ENCODE results near the gene SLC25A22. TPM values are rescaled to one million over a fixed set of nuclear protein-coding genes. Genes with fewer than 3 reads are reported as not detected.

The SLC25A22 gene
- total and polyA plus RNA-seq, 10 of the 15 experiments (the other 5 are each of a cell fraction or from before 2014, with no cell fraction given) = 0.27 to 27.0 (median 8.2) TPM

- Histone ChIP-seq H3K27me3 (replicated peaks in 1 of 2; ENCODE audit: control insufficient read depth in 2 of 2, insufficient read depth in 2 of 2, low read length in 1 of 2) (no peaks in the 10 kb centered on the region), H3K9me3 (replicated peaks; ENCODE audit: control insufficient read depth, insufficient read depth, low read length) (no peaks in the 10 kb centered on the region), H2AFZ (ENCODE audit: control insufficient read depth, low read depth, low read length) (peak overlapping the region; percentile 100; the same call in 1 of the 2 replicates), H3K4me3 (peak overlapping the region; percentile 98), H3K9ac (ENCODE audit: control insufficient read depth, insufficient read depth, low read length) (peak overlapping the region; percentile 98), H3K36me3 (ENCODE audit: control insufficient read depth in 2 of 2, insufficient read depth in 2 of 2, low read length in 1 of 2) (peaks cover 8 to 26% of the 10 kb centered on the region in 2 experiments; a peak in 3 of 4 replicates), H3K4me1 (ENCODE audit: control insufficient read depth, insufficient read depth, low read length) (peaks cover 7% of the 10 kb centered on the region; the same call in 1 of the 2 replicates), H3K27ac (ENCODE audit: control insufficient read depth, insufficient read depth) (peak overlapping the region; percentile 99), H4K20me1 (ENCODE audit: control insufficient read depth, insufficient read depth) (peaks cover 8% of the 10 kb centered on the region; the same call in 1 of the 2 replicates), H3K4me2 (ENCODE audit: control insufficient read depth, insufficient read depth) (peak overlapping the region; percentile 78), H3K79me2 (ENCODE audit: control insufficient read depth, insufficient read depth, low read length) (peaks cover 38% of the 10 kb centered on the region)
- BruUV-seq (replicated peaks) = TSS peak; percentile 79
- 2% methylated on average over 49 of the region's 55 CpGs for WGBS (ENCODE audit: insufficient coverage, insufficient replicate concordance, low lambda C conversion rate, missing lambda C conversion rate)
- DNase-seq (ENCODE audit: low read depth, low spot score) (no peak), ATAC-seq (peak; percentile 9), FAIRE-seq (no peak)
- ChIA-PET SMC1A (ENCODE audit: uncharacterized antibody, unreplicated experiment) (interaction anchor here (1.3 to 1.9 kb wide), 2 partner anchors 9 to 10 kb away, joined by 4 to 5 read pairs; partner anchors contain the start of gene PNPLA2), RAD21 (ENCODE audit: unreplicated experiment) (interaction anchor here (0.7 to 1.7 kb wide), 4 partner anchors 9 to 33 kb away, joined by 3 to 13 read pairs (median 6); partner anchors contain the start of genes PNPLA2 and TSPAN4), POLR2A (interaction anchor here (0.7 to 3.3 kb wide), 8 partner anchors 9 to 235 kb away, joined by 4 to 32 read pairs (median 6); partner anchors contain the start of genes DEAF1, PNPLA2, TMEM80 and TSPAN4), CTCF (interaction anchor here (1.2 to 1.3 kb wide), 2 partner anchors 9 to 34 kb away, joined by 3 to 4 read pairs; no protein-coding TSS in a partner anchor)
- in situ Hi-C loops (cut with MboI) = loop anchor here (25.0 kb wide), 1 partner anchor 1577 kb away; the partner anchor contains the start of gene CD81
- intact Hi-C loops (cut with micrococcal nuclease; ENCODE audit: unreplicated experiment) = no loop called here
- peak; percentile 14; the same call in 1 of the 2 replicates for TF ChIP-seq SIN3A (IDR thresholded peaks at IDR 0.05; ENCODE audit: low read depth, low read length)
- TF ChIP-seq SMARCA5 (IDR thresholded peaks at IDR 0.05) = peak; percentile 15; the same call in 1 of the 2 replicates
- TF ChIP-seq BACH1 (IDR thresholded peaks at IDR 0.05; ENCODE audit: borderline replicate concordance) = peak; percentile 60; the same call in 1 of the 2 replicates
- no peak for TF ChIP-seq FOXK2 (IDR thresholded peaks at IDR 0.05)
- TF ChIP-seq POLR2AphosphoS5 (IDR thresholded peaks at IDR 0.05; ENCODE audit: low read length) = no peak
- no peak for TF ChIP-seq RUNX3 (IDR thresholded peaks at IDR 0.05; ENCODE audit: low read length)
- TF ChIP-seq NR2F1 (conservative IDR thresholded peaks at IDR 0.05) = 0 out of 2 replicates have a peak, but pooled peaks have one; percentile 59
- TF ChIP-seq NKRF (conservative IDR thresholded peaks at IDR 0.05) = peak; percentile 73
- TF ChIP-seq ZNF217 (IDR thresholded peaks at IDR 0.05) = no peak
- no peak for TF ChIP-seq EED (IDR thresholded peaks at IDR 0.05; ENCODE audit: low read depth)
- TF ChIP-seq ZNF274 (IDR thresholded peaks at IDR 0.05; ENCODE audit: insufficient read depth, insufficient read length) = no peak
- no peak for TF ChIP-seq RAD51 (IDR thresholded peaks at IDR 0.05)
- TF ChIP-seq BHLHE40 (IDR thresholded peaks at IDR 0.05; ENCODE audit: borderline replicate concordance in 1 of 2, low read depth in 2 of 2, low read length in 1 of 2) = peak in 1 of 2 experiments; percentile 14; a peak in 1 of 4 replicates
- TF ChIP-seq MYB (IDR thresholded peaks at IDR 0.05; ENCODE audit: borderline replicate concordance, low read depth, low read length) = no peak
- no peak for TF ChIP-seq EP300 (IDR thresholded peaks at IDR 0.05; ENCODE audit: borderline replicate concordance in 1 of 2, control insufficient read depth in 1 of 2, low read depth in 2 of 2, low read length in 2 of 2)
- no peak for TF ChIP-seq ESRRA (IDR thresholded peaks at IDR 0.05; ENCODE audit: low read length)
- no peak for TF ChIP-seq NFYA (IDR thresholded peaks at IDR 0.05; ENCODE audit: borderline replicate concordance, low read depth, low read length)
- TF ChIP-seq MYC (IDR thresholded peaks at IDR 0.05; ENCODE audit: insufficient read depth, insufficient read length, insufficient replicate concordance, low read length, severe bottlenecking) = no peak
- 0 out of 2 replicates have a peak, but pooled peaks have one; percentile 17 for TF ChIP-seq DPF2 (IDR thresholded peaks at IDR 0.05)
- TF ChIP-seq TBL1XR1 (IDR thresholded peaks at IDR 0.05; ENCODE audit: low read depth, low read length) = no peak; the same call in 1 of the 2 replicates
- TF ChIP-seq HDAC2 (IDR thresholded peaks at IDR 0.05) = no peak
- TF ChIP-seq SUZ12 (IDR thresholded peaks at IDR 0.05; ENCODE audit: unreplicated experiment) = no peak
- no peak for TF ChIP-seq ZBED1 (IDR thresholded peaks at IDR 0.05; ENCODE audit: borderline replicate concordance)
- TF ChIP-seq BMI1 (IDR thresholded peaks at IDR 0.05; ENCODE audit: borderline replicate concordance) = no peak
- 0 out of 2 replicates have a peak, but pooled peaks have one; percentile 40 for TF ChIP-seq RBBP5 (conservative IDR thresholded peaks at IDR 0.05)
Measured at GRCh38 chr11:810040-810567, 12.0 kb upstream of the SLC25A22 start.
